HPDE6-E6E7 (cell line): ENCODE results near the gene CBFA2T2.

Experiments used
- DNase-seq: peaks from one replicate; pipeline ENCODE4 v3.0.0; 2011; ENCODE audit warnings: missing footprints; ENCODE audit errors: extremely low spot score

Gene CBFA2T2

DNA sequence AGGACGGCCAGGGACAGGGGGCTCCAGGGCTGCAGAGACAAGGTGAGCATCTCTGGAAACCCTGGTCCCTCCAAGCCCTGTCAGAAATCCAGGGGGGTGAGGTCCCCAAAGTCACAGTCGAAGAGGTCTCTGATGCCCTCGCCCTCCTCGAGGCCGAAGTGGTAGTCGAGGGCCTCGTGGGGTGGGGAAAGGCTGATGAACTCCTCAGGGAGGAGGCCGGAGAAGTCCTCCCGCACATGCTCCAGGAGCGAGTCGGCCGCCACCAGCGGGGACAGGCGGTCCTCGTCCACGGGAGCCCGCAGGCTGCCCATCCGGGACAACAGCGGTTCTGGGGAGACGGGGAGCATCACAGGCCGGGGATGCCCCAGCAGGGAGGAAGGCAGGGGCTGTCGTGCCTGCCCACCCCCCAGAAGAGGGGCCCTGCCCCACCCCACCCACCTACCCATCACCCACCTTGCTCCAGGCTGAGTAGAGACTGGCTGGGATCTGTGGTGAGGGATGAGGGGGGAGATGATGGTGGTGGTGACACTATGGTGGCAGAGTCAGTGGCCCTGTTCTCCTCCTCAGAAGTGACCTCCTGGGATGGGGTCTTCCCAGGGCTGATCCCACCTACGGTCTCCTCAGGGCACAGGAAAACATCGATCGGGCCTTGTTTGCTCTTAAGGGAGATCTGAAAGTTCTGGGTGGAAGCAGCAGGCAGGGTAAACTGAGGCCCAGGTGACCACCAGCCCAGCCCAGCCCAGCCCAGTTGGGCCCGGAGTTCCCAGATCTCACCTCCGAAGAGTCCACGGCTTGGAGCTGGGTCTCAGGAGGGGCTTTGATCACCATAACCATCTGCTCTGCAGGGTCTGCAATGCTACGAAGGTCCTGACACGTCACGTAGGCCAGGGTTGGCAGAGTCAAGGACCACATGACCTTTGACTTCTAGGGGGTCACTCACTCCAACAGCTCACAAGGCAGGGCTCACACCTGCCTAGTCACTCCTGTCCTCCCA lies 187.1 kb downstream of the CBFA2T2 start:
- no peak for DNase-seq

GRCh38 chr20:33677991-33678702 lies 188.3 kb downstream of the CBFA2T2 start:
- DNase-seq: no peak

DNA sequence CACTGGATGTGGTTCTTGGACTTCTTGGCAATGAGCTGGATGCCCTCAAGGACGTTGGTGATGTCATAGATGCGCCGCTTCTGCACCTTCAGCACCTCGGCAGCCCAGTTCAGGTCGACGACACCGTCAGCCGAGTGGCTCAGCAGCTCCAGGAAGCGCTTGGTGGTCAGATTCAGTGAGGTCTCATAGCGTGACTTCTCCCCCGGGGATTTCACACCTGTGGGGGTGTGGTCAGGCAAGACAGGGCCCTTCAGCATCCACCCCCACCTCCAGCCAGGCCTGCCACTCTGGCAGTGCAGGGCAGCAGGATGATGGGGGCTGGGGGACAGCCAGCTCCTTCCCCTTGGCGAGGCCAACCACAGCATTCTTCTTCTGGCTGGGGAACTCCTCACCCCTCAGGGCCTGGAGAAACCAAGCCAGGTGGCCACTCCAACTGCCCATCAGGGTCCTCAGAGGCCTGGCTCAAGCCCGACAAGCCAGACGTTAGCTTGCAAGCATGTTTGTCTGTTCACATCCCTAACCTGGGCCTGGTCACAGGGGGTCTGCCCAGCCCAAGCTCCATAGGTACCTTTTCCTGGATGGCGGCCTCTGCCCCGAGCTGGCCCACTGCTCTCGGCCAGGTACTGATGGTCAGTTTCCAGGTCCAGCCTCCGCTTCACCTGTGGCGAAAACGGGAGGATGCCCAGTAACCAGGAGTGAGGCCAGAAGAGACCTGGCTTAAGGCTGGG lies 190.0 kb downstream of the CBFA2T2 start:
- no peak for DNase-seq

DNA sequence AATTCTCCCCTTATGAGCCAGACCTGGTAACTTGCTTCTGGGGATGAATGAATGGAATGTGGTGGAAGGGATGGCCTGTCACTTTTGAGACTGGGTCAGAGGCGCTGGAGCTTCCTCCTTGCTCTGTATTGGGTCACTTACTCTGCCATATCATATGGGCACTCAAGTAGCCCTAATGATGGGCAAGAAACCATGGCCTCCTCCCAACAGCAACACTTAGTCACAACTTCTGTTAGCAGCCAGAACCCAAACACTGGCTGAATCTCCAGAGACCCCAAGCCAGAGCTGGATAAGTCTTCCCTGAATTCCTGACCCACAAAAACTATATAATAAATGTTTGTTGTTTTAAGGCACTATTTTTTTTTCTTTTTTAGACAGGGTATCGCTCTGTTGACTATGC lies 190.8 kb downstream of the CBFA2T2 start:
- DNase-seq: no peak

DNA sequence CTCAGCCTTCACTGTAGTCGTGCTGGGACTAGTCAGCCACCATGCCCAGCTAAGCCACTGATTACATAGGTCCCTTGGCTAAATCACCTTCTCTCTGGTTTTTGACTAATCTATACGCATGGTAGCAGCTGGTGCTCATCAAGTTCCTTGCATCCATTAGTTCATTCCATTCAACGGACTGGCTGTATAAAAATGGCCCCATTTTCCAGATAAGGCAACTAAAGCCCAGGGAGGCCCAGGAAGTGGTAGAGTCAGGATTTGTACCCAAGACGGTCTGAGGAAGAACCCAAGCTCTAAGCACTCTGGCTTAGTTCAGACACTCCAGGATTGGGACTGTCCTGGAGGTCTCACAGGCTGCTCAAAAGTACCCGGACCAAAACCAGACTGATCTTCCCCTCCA lies 191.4 kb downstream of the CBFA2T2 start:
- no peak for DNase-seq

- DNase-seq: no peak
Observed at GRCh38 chr20:33681728-33682353, 191.9 kb downstream of the CBFA2T2 start.

- no peak for DNase-seq
Observed at GRCh38 chr20:33684533-33685327, 194.8 kb downstream of the CBFA2T2 start.

- no peak for DNase-seq
Observed at GRCh38 chr20:33685328-33686099, 195.6 kb downstream of the CBFA2T2 start.

DNA sequence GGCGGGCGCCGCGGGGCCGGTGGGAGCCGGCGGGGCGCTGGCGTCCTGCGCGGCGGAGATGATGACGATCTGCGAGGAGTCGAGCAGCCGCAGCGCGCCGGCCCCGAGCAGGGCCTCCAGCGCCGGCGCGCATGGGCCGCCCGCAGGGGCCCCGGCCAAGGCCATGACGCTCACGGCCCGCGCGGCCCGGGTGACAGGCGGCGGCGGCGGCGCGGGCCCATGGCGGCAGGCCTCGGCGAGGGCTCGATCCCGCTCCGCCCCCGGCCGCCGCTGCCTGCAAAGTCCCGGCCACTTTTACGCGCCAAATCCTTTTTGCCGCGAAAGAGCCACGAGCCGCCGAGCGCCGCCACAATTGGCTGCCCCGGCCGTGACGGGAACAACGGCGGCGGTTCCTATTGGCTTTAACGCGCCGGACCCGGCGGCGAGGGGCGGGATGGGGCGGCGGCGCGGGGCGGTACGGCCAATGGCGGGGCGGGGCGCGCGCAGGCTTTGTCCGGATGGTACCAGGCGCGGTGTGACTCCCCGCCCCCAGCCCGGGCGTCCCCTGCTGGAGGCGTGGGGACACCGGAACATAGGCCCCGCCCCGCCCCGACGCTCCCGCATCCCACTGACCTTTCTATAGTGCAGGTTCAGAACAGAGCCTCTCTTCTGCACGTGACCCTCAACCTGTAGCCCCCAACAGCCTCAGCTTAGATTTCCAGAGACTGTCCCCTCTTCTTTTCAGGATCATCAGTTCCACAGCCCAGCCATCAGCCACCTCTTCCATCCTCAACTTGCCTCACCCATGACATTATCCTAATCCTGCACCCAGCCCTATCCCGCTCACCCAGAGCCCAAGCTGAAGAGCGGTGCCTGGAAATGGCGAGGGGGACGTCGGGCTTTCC lies 196.4 kb downstream of the CBFA2T2 start, which contains the start of gene E2F1:
Gene E2F1, minus strand, starts transcription at position 286 of the 884 bp plus-strand sequence. Its CDS starts 121 bp downstream, at position 165.
- DNase-seq: peak; percentile 100

GRCh38 chr20:33686984-33687366 lies 197.1 kb downstream of the CBFA2T2 start:
- DNase-seq: no peak

GRCh38 chr20:33687370-33687915 lies 197.5 kb downstream of the CBFA2T2 start:
- no peak for DNase-seq

DNA sequence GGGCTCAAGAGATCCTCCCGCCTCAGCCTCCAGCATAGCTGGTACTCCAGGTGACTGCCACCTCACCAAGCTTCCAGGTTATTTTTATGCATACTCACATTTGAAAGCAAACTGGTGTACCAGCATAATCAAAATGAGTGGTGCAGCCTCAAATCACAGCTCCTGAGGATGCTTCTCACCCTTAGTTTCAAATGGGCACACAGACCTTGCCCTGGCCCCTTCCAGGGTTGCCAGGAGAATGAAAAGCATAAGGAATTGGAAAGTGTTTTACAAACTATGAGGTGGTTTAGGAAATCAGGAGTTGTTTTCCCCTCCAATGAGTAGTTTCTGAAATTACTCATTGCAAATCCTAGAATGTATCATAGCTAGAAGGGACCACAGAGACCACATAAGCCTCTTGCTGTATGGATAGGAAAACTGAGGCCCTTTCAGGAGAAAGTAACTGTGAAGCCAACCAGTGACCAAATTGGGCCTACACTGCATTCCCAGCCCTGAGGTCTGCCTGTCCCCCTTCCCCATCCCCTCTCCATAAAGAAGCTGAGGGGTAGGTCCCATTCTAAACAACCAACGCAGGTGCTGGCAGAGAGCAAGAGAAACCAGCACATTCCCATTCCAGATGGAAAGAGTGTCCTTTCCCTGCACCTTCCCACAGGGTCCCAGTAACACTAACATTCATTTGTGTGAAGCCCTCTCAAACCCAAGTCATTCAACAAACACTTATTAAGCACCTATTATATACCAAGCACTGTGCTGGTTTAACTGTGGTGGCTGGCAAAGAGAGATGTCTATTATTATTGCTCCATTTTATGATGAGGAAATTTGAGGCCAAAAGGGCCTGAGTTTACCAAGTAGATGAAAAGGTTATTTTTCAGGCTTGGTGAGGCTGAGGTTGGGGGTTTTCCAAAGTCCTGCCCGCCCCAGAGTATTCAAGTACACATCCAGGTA lies 198.4 kb downstream of the CBFA2T2 start:
- no peak for DNase-seq

GRCh38 chr20:33688938-33689424 lies 199.1 kb downstream of the CBFA2T2 start:
- no peak for DNase-seq

DNA sequence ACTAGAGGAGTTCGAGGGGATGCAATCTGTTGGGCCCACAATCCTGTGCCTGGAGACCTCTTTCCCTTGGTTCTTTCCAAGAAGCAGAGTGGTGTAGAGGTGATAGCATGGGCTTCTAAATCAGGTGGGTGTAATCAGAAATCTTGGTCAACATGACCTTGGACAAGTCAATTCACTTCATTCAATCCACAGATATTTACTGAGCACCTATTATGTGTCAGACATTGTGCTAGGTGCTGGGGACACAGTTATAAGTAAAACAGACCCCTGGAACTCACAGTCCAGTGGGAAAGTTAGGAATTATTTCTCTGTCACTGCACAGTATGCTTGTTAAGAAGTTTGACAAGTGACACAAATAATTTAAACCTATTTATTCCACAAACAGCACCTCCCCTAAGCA lies 199.6 kb downstream of the CBFA2T2 start:
- DNase-seq: no peak

GRCh38 chr20:33689973-33690372 lies 200.1 kb downstream of the CBFA2T2 start:
- DNase-seq: no peak

- DNase-seq: no peak
Observed at GRCh38 chr20:33693289-33693688, 203.4 kb downstream of the CBFA2T2 start.
